ENCODE results near the gene OGN.
"Not testable (repeated sequence)": the region's sequence is repeated elsewhere in the genome, so short reads cannot be mapped to it uniquely, and the experiment has no call there.

The OGN gene, protein sequence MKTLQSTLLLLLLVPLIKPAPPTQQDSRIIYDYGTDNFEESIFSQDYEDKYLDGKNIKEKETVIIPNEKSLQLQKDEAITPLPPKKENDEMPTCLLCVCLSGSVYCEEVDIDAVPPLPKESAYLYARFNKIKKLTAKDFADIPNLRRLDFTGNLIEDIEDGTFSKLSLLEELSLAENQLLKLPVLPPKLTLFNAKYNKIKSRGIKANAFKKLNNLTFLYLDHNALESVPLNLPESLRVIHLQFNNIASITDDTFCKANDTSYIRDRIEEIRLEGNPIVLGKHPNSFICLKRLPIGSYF

DNA sequence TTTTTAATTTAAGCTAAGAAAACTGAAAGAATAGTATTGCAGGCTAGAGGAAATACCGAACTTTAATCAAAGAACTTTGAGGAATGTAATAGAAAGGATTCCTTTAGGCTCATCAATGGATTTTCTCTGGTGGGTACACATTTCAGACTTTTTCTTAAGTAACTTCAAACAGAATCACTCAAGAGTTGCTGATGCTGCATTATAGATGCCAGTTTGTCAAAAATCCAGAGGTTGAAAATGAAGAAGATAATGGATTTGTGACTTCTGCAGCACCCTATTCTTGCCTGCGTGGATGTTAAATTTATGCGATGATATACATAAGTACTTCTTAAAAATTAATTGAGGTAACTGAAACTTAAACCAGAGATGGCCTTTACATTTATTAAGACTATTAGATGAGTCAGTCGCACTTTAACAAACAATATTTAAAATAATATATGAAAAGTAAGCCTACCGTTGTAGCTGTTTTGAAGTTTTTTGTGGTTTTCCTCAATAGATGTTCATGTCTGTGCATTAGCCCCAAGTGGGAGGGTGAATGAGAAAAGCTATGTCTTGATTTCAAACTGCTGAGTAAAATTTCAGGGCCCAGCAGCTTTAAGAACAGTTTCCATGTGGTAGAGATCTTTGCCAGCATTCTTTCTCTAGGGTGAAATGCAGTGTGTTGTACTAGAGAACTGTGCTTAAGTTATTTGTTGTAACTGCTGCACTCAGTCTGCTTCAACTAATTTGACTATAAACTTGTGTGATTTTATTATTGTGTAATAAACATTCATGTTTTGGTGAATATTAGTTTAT lies at the start of gene OGN:
TSS of gene OGN (minus strand) at position 537 of the 795 bp plus-strand sequence. CDS start 1,171 bp downstream, outside the sequence.
- no peak for DNase-seq

DNA sequence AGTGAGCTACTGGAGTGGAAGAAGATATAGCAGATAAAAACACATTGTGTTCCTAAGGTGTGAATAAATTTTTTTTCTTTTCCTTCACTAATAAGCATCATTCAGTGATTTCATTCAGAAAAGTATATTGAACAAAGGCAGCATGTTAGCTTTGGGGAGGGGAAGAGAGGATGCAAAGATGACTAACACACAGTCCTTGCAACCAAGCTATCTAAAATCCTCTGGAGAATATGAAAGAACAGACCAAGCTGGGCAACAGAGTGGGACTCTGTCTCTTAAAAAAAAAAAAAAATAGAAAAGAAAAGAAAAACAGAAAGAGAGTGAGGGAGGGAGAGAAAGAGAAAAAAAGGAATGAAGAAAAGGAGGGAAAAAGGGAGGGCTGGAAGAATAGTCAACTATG lies 42.2 kb upstream of the OGN start:
- no peak for DNase-seq

DNA sequence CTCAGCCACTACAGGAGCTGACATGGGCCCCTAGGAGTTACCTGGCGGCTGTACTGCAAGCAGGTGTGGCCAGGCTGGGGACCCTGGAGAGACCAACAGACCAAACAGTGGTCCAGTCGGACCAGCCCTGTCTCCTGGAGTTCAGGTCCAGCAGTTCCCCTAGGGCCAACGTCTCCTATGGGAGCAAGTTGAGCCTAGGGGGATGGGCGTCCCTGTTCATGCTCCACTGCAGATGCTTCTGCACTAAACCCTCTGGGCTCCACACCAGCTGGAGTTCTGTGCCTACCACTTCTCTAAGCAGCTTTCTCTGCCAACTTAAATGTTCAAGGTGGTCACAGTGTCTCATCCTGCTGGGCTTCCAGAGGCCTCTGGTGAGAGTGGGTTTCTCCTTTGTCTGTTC lies 40.5 kb upstream of the OGN start:
- no peak for DNase-seq

DNA sequence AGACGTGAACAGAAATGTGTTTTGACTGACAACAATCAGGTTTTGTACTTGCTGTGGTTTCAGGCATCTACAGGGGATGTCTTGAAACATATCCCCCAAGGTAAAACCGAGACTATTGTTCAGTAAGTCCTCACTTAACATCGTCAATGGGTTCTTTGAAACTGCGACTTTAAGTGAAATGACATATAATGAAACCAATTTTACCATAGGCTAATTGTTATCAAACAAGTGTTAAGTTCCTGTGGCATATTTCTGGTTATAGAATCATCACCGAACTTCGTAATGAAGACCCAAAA lies 36.3 kb upstream of the OGN start:
- DNase-seq, result no peak

DNA sequence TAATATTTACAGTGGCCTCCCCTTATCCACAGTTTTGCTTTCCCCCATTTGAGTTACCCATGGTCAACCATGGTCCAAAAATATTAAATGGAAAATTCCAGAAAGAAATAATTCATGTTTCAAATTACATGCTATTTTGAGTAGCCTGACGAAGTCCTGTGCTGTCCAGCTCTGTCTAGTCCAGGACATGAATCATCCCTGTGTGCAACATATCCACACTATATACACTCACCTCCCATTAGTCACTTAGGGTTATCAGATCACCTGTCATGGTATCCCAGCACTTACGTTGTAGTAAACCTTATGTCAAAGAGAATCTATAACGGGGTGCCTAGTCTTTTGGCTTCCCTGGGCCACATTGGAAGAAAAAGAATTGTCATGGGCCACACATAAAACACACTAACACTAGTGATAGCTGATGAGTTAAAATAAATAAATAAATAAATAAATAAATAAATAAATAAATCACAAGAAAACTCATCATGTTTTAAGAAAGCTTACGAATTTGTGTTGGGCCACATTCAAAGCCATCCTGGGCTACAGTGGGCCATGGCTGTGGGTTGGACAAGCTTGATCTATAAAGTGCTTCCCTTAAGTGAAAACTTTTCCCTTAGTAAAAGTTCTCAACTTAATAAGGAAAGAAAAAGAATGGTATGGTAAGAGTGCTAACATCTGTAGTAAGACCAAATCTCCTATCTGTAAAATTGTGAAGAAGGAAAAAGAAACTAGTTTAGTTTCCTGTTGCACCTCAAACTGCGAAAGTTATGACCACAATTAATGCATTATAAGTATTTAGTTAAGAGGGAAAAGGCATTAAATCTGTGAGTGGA lies 35.8 kb upstream of the OGN start:
- no peak for DNase-seq

DNA sequence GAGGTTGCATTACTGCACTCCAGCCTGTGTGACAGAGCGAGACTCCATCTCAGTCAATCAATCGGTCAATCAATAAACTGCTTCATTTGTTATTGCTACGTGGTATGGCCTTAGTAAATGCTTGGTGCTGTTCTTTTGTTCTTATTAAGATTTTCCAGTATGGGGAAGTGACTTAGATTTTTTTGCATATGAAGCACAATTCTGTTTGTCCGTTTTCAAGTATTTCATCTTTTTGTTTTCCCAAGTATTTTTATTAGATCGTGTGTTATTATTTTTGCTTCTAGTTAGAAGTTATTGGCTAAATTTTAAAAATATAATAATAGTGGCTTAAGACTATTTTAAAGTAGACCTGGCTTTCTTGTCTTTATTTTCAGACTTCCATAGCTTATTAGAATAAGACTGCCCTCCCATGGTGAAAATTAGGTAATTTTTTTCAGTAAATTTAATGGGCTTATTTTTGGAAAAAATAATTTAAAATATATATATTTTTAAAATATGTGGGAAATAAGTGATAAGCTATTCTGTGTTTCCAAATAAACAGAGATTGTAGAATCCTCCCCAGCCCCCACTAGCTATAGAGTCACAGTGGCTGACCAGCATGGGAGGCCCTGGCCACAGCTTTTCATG lies 34.6 kb upstream of the OGN start:
- no peak for DNase-seq

DNA sequence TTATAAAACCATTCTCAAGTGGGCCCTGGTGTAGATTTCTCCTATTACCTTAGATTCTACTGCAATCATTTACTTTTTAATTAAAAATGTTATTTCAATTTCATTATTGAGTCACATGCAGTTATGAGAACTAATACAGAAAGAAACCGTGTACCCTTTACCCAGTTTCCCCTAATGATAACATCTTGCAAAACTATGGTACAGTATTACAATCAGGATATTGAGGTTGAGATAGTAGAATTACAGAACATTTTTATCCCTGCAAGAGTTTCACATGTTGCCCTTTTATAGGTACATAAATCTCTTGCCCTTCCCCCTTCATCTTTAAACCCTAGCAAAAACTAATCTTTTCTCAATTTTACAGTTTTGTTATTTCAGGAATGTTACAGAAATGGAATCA lies 30.9 kb upstream of the OGN start:
- no peak for DNase-seq

DNA sequence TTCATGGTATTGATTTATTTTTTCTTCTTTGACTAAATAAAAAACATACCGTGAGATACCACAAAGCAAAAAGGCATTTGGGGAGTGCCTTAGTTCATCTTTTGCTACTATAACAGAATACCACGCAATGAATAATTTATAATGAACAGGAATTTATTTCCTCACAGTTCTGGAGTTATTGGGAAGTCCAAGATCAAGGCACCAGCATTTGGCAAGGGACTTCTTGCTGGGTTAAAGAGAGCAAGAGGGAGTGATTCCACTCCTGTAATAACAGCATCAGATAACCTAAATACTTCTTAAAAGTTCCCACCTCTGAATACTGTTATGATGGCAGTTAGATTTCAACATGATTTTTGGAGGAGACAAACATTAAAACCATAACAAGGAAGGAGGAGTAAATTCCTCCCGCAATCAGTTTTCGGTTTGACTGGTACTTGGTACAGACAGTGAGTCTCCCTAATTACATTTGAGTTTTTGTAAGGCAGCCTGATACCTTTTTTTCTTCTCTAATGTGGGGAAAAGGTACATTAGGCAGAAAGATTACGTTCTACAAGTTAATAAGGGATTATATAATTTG lies 28.7 kb upstream of the OGN start:
- DNase-seq, result no peak

DNA sequence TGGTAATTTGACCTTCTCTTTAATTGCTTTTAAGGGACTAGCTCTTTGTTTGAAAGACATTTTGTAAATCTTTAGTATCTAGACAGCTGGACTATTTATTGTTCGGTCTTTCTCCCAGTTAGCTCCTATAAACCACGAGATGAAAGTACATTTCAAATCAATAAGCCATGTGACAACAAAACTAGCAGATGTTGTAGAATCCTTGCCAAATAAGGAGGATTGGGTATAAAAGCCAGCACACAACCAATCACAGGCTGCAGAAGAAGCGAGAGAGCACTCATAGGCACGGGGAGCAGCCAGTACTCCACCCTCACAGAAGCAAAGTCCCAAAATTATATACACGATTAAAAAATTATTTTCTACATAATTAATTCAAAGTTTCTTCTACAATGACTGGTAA lies 28.0 kb upstream of the OGN start:
- no peak for DNase-seq

DNA sequence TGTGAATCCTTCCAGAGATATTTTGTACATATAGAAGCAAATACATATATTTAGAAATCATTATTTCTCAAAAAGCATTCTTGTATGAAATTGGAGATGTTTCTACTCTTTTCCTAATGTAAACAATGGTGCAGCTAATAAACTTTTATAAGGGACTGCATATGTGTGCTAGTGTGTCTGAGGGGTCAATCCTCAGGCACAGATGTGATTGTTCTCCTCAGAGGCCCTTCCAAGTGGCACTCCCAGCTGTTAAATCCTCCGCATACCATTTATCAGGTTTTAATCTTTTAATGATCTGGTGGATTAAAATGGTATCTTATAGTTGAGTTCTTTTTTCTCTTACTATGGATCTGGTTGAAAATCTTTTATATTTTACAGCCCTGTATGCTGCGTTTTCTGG lies 25.5 kb upstream of the OGN start:
- DNase-seq, result no peak

DNA sequence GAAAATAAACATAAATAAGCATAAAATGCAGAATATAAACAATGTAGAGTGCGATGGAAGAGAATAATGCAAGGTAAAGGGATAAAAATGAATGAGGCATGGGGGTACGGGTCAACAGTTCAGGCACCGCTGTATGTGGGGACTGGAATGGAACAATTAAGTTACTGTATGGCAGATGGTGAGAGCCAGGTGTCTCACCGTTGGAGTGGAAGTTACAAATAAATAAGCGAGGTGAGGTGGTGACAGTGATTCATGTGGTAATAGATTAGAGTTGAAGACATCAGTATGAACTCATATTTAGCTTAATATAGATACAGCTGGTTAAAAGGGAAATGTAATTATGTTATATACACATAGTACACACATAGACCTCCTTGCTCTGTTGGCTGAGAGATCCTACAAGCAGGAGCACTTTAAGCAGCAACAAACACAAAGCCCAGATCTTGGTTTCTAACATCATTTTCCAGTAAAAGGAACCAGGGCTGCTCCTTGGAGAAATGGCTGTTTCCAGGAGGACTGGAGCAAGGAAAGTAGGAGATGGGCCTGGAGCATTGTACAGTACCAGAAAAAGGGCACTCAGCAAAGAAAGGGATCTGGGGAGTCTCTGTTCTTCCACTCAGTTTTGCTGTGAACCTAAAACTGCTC lies 22.2 kb upstream of the OGN start:
- peak; percentile 85 for DNase-seq

DNA sequence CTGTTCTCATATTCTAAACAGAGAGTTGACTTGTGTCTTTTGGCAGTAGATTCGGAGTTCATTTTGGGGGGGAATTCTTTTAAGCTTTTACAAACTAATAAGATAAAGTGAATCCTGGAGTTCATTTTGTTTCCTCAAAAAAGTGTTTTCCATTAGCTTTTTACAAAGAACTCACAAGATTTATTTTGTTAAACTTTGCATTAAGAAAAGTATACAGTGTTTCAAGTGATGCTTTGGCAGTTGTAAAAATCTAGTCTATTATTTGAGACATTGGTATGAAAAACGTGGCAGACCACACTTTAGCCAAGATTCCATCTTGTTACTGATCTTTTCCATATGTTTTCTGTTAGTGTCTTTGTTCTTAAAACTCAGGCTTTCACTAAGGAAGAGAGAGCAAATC lies 21.1 kb upstream of the OGN start:
- DNase-seq, result no peak

DNA sequence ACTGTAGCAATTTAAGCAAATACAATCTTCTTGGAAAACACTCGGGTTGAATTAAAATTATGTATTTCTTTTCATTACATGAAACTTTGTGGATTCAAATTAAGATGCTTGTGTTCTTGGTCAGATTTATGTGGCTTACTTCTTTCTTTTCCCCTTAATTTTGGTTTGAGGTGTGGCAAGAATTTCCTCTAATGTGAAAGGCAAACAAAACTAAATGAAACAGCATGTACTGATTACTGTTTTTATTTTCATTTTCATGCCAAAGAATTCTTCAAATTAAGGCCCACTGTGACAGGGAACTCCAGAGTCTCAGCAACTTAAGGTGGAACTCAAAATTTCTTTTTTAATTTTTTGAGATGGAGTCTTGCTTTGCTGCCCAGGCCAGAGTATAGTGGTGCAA lies 20.0 kb upstream of the OGN start, which contains the start of gene OMD:
TSS of gene OMD (minus strand) at position 132 of the 400 bp plus-strand sequence. CDS start 6,913 bp downstream, outside the sequence.
- no peak for DNase-seq

DNA sequence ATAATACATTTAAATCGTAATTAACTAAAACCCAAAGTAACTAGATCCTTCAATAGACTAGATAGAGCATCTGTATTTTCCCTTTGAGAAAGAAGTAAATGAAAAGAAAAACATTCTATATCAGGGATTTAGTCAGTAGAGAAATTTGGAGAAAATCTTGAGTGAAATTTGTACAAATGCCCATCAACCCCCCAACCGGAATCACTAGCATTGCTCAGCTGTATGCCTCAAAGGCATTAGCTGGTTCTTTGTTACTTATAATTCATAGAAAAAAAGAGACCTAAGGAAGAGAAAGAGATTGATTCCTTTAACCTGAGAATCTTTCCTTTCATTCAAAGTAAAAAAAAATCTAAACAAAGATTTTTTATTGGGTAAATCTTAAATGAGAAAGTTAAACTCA lies 19.2 kb upstream of the OGN start:
- DNase-seq, result no peak

DNA sequence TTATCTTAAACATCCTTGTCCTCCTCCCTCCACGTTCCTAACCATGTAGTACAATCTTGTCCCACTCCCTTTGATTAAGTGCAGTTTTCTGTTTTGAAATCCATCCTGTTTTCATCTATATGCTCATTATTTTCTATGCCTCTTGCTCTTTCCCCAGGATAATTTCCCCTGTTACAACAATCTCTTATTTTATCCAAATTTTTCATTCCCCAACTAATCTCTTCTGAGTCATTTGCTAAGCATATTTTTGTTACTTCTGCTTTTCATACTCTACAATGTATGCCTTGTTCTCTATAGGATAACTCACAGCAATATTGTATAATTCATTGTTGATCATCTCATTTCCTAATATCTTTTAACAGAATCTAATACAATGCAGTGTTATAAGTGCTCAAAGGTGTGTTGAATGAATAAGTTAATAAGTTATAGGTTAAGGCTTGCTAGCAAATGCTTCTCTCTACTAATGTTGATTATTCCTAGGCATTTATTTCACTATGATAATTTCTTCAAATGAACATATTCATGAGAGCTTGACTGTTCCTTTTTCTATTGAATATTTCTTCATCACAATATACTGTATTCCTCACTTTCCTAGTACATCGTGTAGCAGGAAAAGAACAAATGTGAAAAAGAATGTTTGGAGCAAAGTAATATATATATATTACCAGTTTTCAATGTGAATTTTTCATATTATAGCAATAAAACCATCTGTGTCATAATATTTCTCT lies 18.4 kb upstream of the OGN start:
- no peak for DNase-seq

DNA sequence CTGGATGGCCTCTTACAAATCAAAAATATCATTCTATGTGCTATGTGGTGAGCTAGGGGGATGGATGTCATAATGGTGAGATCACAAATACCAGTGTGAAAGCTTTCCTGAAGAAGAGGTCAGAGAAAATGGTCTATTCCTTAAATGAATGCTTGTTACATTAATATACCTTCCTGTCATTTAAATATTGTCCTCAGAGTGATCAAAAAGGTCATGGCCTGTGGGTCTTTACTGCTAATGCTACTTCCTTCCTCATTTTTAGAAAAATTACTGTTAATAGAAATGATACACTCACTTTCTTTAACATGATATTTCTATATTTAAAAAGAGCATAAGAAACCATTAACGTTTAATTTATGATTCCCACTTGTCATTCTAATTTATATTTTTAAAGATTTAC lies 10.2 kb upstream of the OGN start:
- DNase-seq, result no peak

DNA sequence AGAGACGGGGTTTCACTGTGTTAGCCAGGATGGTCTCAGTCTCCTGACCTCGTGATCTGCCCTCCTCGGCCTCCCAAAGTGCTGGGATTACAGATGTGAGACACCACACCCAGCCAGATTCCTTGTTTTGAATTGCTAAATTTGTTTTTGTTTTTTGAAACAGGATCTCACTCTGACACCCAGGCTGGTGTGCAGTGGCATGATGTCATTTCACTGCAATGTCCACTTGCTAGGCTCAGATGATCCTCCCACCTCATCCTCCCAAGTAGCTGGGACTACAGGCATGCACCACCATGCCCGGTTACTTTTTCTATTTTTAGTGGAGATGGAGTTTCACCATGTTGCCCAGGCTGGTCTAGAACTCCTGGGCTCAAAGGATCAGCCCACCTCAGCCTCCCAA lies 6.8 kb upstream of the OGN start:
- not testable (repeated sequence) for DNase-seq

DNA sequence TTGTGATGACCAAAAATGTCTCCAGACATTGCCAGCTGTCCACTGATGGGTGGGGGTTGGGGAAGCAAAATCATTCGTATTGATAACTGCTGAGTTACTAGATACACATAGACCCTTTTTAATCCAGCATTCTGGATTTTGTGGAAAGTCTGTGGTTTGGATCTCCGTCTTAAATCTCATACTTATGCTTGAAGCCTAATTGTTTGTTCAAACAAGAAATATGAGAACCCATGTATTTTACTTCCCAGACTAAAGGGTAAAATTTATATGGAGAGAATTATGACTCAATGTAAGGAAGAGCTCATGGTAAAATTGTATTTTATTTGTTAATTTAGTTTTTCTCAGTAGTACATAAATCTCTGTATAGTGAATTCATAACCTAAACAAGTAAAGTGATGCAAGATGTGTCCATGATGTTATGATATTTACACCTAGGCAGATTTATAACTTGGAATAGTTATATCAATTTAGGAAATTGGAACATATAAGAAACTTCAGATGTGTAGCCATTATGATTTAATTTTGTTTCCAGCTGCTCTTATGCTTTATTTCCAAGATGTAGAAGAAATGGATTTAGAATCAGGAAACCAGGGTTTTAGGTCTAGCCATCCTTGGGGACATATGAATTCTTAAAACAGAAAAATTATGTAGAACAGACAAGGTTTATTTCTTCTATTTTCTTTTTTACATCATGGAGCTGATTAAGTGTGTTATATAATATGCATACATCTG lies 4.5 kb upstream of the OGN start:
- DNase-seq, result no peak

DNA sequence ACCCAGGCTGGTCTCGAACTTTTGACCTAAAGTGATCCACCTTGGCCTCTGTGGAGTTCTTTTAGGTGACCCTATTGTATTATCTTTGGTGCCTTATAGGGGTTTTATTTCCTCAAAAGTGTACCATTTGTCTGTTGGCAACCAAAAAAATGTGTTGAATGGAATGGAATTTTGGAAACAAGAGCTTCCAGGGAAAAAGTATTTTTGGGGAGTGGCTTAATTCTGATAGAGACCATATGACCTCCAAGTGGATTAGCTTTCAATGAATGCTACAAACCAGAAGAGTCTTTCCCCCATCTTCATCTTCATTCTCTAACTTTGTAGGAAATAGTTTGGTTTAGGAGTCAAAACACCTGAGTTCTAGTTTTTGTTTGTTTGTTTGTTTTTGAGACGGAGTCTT lies 3.4 kb upstream of the OGN start:
- DNase-seq, result no peak

DNA sequence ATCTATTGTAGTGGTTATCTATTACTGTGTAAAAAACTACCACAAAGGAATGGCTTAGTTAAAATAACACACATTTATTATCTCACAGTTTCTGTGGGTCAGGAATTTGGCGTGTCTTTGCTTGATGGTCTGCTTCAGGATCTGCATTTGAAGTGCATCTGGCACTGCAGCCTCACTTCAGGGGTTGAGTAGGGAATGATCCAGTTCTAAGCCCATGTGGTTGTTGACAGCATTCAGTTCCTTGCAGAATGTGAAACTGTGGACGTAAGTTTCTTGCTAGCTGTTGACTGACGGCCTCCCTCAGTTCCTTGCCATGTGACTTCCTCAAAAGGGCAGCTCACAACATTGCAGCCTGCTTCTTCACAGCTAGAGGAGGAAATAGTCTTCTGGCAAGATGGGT lies 2.1 kb upstream of the OGN start:
- DNase-seq, result no peak

DNA sequence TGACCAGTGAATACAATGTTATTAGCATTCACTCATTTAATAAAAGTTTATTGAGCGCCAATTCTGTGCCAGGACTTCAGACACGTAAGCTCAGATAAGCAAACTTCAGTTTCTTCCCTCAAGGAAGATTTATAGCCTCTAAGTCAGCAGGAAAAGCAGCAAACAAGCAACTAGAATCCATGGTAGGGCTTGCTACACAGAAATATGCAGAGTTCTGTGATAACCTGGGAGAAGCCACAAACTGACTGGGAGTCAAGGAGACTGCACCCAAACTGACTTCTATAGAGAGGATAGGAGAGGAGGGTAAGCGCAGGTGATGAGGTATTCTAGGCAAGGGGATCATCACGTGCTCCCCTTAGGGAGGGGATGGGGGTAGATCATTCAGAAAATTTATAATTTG lies 1.4 kb upstream of the OGN start:
- no peak for DNase-seq

Data from NCI-H774 (cell line).